ENCODE measurements around the gene PTGS1. TPM values are rescaled to one million over a fixed set of nuclear protein-coding genes. Genes with fewer than 3 reads are reported as not detected.
"Not testable (repeated sequence)": the region's sequence is repeated elsewhere in the genome, so short reads cannot be mapped to it uniquely, and the experiment has no call there.

Gene PTGS1
- 2.9 TPM for total RNA-seq
- long read RNA-seq, full-length matches to known transcripts, result 4 of 9 reads
- long read RNA-seq, partial matches to known transcripts, result 1 of 9 reads
- long read RNA-seq, other reads (novel, unspliced or antisense), result 4 of 9 reads

DNA sequence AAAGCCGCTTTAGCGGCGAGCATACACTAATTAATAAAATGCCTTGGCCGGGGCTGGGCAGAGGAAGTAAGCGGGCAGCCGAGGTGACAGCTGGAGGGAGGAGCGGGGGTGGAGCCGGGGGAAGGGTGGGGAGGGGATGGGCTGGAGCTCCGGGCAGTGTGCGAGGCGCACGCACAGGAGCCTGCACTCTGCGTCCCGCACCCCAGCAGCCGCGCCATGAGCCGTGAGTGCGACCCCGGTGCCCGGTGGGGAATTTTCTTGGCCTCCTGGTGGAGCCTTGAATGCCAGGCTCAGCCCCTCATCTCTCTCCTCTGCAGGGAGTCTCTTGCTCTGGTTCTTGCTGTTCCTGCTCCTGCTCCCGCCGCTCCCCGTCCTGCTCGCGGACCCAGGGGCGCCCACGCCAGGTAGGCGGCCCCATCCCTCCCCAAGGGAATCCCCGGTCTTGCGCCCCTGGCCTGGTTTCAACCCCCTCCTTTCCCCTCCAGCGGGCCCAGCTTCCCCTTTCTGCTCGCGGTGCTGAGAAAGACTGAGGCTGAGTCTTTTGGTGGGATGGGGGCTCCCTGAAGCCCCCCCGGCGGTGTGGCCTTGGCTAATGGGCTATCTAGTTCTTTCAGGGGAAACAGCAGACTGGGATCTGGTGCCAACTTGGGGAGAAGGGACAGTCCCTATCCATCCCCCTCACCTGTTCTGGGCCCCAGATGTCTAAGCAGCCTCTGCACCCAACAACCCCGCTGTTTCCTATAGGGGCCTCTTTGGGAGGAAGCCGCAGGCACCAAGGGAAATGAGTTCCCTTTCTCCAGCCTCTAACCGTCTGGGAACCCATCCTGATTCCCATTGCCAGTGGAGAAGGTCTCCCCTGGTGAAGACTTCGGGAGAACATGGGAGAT lies at the start of gene PTGS1:
PTGS1 (plus strand) TSS at position 156 of the 887 bp plus-strand sequence; CDS start at position 217, 61 bp downstream.
- peak; percentile 85 for DNase-seq (ENCODE audit: low spot score)
- intact Hi-C loops (cut with DNase I), result no loop called here

DNA sequence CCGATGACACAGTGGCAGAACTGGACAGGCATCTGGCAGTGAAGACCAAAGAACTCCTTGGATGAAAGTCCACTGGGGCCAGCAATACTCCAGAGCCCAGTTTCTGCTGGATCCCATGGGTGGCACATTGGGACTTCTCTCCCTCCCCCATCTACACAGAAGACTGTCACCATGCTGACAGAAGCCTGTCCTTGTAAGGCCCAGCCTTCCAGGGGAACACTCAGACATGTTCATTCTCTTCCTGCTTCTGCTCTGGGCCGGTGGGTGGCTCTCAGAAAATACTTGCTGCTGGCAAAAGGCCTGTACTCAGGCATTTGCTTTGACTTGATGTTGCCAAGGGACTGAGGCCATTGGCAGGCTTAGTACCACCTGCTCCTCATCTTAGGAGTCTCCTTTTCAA lies 48.3 kb upstream of the PTGS1 start:
- DNase-seq (ENCODE audit: low spot score), result no peak
- intact Hi-C loops (cut with DNase I), result no loop called here

DNA sequence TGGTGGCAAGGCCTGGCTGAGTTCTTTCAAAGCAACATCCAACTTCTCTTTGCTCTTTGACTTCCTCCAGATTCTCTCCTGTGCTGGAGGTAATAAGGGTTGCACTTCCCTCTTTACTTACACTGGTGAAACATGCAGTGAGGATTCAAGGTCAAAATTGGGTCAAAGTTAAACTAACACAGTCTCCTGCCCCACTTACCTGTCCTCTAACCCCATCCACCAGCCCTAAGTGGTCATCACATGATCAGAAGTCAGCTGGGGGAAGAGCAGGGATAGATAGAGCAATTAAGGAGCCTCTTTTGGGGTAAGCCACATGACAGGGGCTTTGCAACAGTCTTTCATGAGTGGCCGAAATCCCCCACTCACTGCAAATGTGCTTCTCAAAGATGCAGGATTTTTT lies 46.2 kb upstream of the PTGS1 start:
- intact Hi-C loops (cut with DNase I), result loop anchor here (5.0 kb wide), 1 partner anchor 32 kb away; no protein-coding TSS in a partner anchor
- DNase-seq (ENCODE audit: low spot score), result not testable (repeated sequence)

DNA sequence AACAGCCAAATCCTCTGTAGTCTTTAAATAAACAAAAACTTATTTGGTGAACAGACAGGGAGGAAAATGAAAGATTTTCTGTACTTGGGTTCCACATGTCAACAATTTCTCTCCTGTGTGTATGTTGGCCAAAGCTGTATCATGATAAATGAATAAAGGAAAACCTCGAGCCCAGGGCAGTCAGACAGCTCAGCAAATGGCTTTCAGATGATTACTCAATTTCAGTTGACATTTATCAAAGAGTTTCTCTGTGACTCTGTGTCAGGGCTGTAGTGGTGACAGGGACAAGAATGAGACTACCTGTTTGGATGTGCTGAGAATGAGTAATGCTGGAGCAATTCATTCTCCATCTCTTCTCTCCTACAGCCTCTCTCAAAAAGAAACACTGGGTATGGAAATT lies 45.7 kb upstream of the PTGS1 start:
- no peak for DNase-seq (ENCODE audit: low spot score)
- intact Hi-C loops (cut with DNase I), result loop anchor here (5.0 kb wide), 1 partner anchor 33 kb away; no protein-coding TSS in a partner anchor

DNA sequence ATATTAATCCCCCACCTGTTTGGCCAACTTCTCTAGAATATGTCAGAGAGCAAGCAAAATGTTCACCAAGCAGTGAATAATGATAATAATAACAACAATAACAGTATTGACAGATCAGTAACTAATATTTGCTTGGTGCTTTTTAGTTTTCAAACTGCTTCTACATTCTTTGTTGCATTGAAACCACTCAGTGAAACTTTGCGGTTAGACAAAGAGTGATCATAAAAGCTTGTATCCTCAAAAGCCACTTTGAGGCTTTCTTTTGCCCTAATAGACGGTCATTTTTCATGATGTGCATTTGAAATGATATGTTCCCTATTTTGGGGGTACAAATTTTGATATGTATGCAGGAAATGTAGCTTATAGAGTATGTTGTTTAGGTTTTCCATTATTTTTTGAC lies 43.6 kb upstream of the PTGS1 start:
- no peak for DNase-seq (ENCODE audit: low spot score)
- intact Hi-C loops (cut with DNase I), result loop anchor here (5.0 kb wide), 1 partner anchor 35 kb away; no protein-coding TSS in a partner anchor

DNA sequence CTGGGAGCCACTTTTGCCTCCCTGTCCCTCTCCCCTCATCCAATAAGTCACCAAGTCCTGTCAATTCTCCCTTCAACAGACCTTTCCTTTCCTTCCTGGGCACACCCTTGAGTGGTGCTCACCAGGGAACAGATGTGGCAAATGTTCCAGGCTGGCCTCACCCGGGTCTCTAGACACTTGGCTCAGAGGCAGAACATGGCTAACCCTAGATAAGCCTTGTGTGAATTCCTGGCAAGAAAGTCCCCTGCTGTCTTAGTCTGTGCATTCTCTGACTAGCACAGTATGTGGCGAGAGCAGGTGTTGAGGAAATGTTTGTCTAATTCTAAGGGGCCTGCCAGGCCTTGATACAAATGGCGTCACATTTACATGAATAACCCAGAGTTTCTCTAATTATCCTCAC lies 41.2 kb upstream of the PTGS1 start:
- intact Hi-C loops (cut with DNase I), result loop anchor here (5.0 kb wide), 1 partner anchor 37 kb away; no protein-coding TSS in a partner anchor
- no peak for DNase-seq (ENCODE audit: low spot score)

DNA sequence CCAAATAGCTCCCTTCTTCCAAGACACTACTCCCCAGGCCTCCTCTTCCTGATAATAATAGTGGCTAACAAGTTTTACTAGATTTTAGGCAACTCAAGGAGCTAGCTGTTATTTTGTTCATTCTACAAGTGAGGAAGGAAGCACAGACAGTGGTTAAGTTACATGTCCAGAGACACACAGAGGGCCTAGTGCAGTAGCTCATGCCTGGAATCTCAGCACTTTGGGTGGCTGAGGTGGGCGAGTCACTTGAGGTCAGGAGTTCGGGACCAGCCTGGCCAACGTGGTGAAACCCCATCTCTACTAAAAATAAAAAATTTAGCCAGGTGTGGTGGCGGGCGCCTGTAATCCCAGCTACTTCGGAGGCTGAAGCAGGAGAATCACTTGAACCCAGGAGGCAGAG lies 40.4 kb upstream of the PTGS1 start:
- DNase-seq (ENCODE audit: low spot score); intact Hi-C loops (cut with DNase I): not testable (repeated sequence)

DNA sequence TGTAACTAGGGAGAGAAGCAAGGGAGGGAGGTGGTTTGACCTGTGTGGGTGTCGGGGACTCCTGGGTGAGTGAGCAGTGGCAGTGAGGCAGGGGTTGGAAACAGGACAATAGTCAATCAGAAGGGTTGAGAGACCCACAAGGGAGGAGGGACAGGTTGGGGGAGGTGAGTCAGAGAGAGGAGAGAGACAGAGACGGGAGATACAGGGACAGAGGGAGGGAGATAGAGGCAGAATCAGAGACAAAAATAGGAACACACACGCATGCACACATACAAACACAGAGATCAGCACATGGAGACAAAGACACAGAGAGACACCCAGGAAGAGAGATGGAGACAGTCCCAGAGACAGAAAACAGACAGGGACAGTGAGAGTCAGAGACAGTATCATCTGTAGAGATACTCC lies 39.3 kb upstream of the PTGS1 start:
- intact Hi-C loops (cut with DNase I), result no loop called here
- no peak for DNase-seq (ENCODE audit: low spot score)

DNA sequence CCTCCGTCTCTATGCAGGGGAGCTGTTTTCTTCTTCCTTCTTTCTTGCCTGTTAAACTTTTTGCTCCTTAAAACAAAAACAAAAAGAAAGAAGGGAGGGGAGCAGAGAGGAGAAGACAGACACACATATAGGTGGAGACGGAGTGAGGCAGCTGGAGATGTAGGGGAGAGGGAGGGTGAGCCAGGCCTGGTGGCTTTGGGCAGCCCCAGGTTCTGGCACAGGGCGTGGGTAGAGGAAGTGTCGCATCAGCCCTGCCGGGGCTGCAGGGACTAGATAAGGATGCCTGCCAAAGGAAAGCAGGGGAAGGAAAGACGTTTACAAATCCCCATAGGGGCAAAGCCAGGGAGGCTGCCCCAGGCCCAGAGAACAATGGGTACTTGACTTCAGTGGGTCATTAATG lies 38.7 kb upstream of the PTGS1 start:
- intact Hi-C loops (cut with DNase I), result no loop called here
- DNase-seq (ENCODE audit: low spot score), result no peak

DNA sequence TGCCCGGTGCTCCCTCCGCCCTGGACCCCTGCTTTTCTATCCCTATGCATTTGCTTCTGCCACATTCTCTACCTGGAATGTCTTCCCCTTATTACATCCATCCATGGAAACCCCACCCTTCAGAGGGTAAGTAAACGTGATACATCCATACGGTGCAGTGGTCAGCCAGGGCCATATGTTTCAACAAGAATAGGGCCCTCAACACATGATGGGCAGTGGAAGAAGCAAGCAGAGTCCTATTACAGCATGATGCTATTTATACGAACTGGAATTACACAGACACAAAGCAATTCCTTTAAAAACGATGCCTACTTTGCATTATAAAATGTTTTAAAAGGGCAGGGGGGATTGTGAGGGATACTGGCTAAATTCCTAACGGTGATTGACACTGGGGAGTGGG lies 38.2 kb upstream of the PTGS1 start:
- intact Hi-C loops (cut with DNase I), result no loop called here
- DNase-seq (ENCODE audit: low spot score), result no peak

DNA sequence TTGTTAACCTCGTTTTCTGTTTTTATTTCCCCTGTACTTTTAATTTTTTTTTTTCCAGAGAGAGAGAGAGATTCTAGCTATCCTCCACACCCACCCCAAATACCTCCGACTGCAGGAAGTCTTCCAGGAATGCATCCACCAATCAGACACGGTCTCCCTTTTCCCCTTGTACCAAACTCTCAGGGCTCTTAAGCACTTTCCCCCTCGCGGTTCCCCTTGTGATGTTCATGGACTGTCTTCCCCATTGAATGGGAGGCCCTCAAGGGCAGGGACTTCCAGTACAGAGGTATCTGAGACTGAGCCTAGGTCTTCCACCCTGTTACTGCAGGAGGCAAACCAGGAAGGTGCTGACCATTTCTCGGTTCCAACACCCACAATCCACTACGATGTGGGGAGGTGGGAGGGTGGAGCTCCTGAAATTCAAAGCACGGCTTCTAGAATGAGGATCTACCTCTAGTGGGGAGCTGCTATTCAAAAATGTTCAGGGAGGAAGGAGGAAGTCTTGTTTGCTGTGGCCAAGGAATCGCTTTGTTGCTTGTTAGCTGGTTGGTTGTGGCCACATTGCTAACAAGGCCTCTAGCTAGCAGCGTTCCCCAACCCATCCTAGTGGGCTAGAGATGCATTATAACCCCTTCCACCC lies 37.5 kb upstream of the PTGS1 start:
- intact Hi-C loops (cut with DNase I), result no loop called here

DNA sequence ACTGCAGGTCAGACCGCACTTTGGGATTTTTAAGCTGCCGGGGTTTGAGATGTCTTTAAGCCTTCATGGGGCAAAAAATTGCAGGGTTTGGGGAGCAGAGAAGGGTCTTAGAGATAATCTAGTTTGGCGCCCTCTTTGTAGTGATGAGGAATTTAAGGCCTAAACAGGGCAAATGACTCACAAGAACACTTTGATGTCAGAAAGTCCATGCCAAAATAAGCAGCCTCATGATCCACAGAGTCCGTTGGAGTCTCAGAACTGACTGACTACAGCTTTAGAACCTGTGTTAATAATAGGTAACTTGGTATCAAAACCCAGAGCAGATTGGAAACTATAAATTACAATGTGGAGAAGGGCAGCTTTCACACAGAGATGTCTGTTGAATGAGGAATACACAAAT lies 35.9 kb upstream of the PTGS1 start:
- intact Hi-C loops (cut with DNase I), result no loop called here
- DNase-seq (ENCODE audit: low spot score), result no peak

More for the DNA sequence above, 37.5 kb upstream of the PTGS1 start:
- no peak for DNase-seq (ENCODE audit: low spot score)

DNA sequence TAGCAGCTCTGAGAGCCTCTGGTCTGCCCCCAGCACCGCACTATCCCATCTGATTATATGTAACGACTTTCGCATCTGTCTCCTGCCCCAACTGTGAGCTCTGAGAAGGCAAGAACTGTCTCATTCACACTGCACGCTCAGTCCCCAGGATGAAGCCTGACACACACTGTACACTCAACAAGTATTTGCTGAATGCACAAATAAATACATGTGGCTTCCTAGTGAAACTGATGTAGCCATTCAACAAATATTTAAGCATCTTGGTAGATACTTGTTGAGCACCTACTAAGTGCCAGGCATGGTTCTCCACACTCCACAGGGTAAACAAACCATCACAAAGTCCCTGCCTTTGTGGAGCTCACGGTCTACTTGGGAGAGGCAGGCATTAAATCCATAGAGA lies 34.6 kb upstream of the PTGS1 start:
- no peak for DNase-seq (ENCODE audit: low spot score)
- intact Hi-C loops (cut with DNase I), result no loop called here

DNA sequence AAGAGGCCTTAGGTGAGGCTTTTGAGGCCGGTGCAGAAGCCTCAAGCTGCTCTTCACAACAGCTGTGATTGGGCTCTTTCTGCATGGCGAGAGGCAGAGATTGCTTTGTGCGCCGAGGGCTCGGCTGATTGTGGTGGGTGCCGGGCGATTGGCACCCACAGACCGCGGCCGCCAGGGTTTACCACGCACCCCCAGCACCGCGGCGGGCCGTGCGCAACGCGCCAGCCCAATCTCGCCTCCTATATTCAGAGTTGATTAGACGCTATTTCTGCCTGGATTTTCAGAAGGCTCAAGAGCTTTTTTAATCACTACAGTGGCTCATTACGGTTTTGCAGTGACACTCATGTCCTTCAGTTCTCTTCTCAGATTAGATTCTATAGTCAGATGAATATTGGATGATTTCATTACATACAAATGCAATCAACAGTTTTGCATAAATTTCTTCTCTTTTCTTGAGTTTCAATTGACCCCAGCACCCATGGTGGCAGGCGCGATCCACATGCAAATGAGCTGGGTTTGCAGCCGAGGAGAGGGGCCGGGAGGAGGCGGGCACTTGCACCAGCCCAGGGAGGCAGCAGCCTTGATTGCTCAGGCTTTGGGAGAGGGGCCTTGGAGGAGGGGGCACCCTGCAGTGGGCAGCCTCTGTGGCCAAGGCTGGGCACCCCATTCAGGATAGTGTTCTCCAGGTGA lies 33.8 kb upstream of the PTGS1 start:
- no peak for DNase-seq (ENCODE audit: low spot score)
- intact Hi-C loops (cut with DNase I), result no loop called here

DNA sequence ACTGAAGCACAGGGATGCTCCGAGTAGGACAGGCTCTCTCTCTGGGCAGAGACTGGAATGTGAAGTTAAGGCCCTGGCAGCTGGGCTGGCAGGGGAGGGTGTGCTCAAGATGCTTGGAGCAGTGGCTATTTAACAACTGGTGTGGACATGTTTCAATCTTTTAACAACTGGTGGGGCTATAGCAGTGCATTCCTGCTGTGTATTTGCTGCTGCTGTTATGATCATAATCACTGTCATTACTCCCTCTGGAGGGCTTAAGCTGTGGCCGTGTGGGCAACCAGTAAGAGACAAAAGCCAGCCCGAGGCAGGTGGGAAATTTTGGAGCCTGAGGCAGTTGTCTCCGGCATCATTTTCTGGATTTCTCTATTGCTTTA lies 33.3 kb upstream of the PTGS1 start:
- intact Hi-C loops (cut with DNase I), result no loop called here
- DNase-seq (ENCODE audit: low spot score), result no peak

DNA sequence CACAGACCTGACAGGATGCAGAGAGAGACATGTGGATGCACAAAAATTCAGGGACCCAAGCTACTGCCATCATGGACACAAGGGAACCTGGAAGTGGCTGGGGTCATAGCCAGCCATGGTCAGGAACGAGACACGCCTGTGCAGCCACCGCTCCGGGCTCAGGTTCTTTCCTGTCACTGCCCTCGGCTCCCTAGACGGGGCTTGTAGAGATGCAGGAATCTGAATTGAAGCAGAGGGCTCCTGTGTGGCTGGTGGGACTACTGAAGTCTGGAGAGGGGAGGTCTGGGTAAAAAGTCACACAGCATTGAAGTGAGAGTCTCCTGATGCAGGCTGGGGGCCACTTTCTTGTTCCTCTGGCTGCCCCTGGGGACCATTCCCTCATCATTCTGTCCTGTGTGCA lies 32.3 kb upstream of the PTGS1 start:
- DNase-seq (ENCODE audit: low spot score), result no peak
- intact Hi-C loops (cut with DNase I), result no loop called here

DNA sequence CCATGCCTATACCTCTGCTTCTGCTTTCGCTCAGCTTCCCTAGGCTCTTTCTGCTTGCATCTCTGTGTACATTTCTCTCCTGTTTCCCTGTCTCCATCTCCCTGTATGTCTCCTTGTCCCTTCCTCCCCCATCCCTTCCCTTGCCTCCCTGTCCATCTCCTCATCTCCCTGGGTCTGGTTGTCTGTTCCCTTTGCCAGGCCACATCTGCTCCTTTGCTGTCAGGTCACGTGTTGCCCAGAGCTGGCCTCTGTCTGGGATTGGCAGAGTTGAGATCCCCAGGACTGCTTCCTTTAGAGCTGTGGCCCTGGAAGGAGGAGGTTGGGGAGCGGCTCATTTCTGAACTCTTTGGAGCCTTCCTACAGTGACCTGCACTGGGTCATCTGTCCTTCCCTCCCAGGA lies 31.8 kb upstream of the PTGS1 start:
- intact Hi-C loops (cut with DNase I), result no loop called here
- DNase-seq (ENCODE audit: low spot score), result no peak

DNA sequence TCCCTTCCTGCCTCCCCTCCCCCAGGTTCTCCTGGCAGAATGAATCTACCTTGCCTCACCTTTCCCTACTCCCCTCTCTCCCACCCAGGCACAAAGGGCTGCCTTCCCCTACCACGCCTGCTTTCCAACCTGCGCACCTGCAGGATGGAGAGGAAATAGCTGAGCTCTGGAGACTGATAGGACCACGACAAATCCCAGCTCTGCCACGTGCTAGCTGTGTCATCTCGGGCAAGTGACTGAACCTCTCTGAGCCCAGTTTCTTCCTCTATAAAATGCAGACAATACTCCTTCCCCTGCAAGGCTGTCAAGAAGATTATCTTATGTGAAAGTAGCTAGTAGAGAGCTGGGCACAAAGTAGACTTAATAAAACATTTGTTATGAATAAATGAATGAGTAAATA lies 31.2 kb upstream of the PTGS1 start:
- intact Hi-C loops (cut with DNase I), result no loop called here
- no peak for DNase-seq (ENCODE audit: low spot score)

DNA sequence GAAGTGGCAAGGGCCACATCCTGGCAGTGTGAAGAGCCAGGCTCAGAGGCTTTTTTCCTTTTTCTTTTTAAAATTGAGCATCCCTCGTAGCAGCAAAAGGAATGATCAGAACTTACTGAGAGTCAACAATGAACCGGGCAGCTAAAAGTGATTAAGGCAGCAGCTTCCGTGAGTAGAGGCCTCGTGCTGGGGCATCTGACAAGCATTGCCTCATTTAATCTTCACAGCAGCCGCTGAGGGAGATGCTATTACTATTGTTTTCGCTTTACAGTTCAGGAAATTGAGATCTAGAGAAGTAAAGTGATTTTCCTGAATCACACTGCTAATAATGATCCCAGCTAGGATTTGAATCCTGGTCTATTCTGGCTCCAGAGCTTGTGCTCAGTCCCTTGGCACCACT lies 30.7 kb upstream of the PTGS1 start:
- no peak for DNase-seq (ENCODE audit: low spot score)
- intact Hi-C loops (cut with DNase I), result no loop called here
